ENCODE data around the gene SFT2D3.

DNA sequence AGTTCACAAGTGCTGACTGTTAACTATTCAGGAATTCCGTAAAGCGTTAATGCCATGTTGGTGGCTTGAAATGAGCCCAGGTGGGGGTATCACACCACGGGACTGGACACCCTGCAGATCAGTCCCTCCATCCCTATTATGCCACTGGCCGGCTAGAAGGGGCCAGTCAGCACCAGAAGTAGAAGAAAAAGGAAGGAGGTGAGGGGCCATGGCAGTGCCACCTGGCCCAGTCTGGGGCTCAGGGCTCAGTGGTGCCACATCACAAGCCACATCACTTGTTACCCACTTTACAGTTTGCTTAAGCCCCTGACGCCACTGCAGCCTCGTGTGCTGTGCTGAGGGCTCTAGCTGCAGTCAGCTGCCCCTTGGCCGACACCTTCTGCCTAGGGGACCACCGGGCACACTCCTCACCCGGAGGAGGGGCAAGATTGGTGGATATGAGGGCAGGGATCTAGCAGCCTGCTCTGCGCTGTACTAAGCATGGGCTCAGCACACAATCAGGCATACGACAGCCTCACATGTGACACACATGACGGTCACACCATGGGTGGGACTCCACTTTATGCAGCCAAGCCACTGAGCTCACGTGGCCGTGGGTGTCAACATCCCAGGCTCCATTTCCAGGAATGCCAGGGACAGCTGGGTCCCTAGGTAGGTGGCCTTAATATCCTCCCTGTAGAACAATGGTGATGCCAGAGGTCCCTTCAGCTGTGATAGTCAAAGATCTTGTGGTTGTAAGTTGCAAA, 29.6 kb upstream of the SFT2D3 start:
- no peak for TF ChIP-seq SP1 (IDR thresholded peaks at IDR 0.05)
- TF ChIP-seq, protein P1, sequence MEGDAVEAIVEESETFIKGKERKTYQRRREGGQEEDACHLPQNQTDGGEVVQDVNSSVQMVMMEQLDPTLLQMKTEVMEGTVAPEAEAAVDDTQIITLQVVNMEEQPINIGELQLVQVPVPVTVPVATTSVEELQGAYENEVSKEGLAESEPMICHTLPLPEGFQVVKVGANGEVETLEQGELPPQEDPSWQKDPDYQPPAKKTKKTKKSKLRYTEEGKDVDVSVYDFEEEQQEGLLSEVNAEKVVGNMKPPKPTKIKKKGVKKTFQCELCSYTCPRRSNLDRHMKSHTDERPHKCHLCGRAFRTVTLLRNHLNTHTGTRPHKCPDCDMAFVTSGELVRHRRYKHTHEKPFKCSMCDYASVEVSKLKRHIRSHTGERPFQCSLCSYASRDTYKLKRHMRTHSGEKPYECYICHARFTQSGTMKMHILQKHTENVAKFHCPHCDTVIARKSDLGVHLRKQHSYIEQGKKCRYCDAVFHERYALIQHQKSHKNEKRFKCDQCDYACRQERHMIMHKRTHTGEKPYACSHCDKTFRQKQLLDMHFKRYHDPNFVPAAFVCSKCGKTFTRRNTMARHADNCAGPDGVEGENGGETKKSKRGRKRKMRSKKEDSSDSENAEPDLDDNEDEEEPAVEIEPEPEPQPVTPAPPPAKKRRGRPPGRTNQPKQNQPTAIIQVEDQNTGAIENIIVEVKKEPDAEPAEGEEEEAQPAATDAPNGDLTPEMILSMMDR (IDR thresholded peaks at IDR 0.05; ENCODE audit: low read depth, low read length, missing input control): no peak
- TF ChIP-seq, protein P2, sequence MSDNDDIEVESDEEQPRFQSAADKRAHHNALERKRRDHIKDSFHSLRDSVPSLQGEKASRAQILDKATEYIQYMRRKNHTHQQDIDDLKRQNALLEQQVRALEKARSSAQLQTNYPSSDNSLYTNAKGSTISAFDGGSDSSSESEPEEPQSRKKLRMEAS (IDR thresholded peaks at IDR 0.05): no peak
- no peak for TF ChIP-seq YY1 (IDR thresholded peaks at IDR 0.05)
- TF ChIP-seq, protein P3, sequence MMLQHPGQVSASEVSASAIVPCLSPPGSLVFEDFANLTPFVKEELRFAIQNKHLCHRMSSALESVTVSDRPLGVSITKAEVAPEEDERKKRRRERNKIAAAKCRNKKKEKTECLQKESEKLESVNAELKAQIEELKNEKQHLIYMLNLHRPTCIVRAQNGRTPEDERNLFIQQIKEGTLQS (IDR thresholded peaks at IDR 0.05): no peak
- TF ChIP-seq RXRA (IDR thresholded peaks at IDR 0.05): no peak
- no peak for TF ChIP-seq EGR1 (IDR thresholded peaks at IDR 0.05; ENCODE audit: low read depth in 2 of 2)
- no peak for TF ChIP-seq JUND (IDR thresholded peaks at IDR 0.05)
- no peak for TF ChIP-seq FOXA1 (IDR thresholded peaks at IDR 0.05)
- TF ChIP-seq, protein P4, sequence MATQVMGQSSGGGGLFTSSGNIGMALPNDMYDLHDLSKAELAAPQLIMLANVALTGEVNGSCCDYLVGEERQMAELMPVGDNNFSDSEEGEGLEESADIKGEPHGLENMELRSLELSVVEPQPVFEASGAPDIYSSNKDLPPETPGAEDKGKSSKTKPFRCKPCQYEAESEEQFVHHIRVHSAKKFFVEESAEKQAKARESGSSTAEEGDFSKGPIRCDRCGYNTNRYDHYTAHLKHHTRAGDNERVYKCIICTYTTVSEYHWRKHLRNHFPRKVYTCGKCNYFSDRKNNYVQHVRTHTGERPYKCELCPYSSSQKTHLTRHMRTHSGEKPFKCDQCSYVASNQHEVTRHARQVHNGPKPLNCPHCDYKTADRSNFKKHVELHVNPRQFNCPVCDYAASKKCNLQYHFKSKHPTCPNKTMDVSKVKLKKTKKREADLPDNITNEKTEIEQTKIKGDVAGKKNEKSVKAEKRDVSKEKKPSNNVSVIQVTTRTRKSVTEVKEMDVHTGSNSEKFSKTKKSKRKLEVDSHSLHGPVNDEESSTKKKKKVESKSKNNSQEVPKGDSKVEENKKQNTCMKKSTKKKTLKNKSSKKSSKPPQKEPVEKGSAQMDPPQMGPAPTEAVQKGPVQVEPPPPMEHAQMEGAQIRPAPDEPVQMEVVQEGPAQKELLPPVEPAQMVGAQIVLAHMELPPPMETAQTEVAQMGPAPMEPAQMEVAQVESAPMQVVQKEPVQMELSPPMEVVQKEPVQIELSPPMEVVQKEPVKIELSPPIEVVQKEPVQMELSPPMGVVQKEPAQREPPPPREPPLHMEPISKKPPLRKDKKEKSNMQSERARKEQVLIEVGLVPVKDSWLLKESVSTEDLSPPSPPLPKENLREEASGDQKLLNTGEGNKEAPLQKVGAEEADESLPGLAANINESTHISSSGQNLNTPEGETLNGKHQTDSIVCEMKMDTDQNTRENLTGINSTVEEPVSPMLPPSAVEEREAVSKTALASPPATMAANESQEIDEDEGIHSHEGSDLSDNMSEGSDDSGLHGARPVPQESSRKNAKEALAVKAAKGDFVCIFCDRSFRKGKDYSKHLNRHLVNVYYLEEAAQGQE (IDR thresholded peaks at IDR 0.05): no peak
- TF ChIP-seq RAD21 (IDR thresholded peaks at IDR 0.05): no peak
- TF ChIP-seq GABPA (IDR thresholded peaks at IDR 0.05 in 1 of 2, conservative IDR thresholded peaks at IDR 0.05 in 1 of 2): no peak
- TF ChIP-seq, protein P5, sequence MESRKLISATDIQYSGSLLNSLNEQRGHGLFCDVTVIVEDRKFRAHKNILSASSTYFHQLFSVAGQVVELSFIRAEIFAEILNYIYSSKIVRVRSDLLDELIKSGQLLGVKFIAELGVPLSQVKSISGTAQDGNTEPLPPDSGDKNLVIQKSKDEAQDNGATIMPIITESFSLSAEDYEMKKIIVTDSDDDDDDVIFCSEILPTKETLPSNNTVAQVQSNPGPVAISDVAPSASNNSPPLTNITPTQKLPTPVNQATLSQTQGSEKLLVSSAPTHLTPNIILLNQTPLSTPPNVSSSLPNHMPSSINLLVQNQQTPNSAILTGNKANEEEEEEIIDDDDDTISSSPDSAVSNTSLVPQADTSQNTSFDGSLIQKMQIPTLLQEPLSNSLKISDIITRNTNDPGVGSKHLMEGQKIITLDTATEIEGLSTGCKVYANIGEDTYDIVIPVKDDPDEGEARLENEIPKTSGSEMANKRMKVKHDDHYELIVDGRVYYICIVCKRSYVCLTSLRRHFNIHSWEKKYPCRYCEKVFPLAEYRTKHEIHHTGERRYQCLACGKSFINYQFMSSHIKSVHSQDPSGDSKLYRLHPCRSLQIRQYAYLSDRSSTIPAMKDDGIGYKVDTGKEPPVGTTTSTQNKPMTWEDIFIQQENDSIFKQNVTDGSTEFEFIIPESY (IDR thresholded peaks at IDR 0.05): no peak
